Measurements from ENCODE around the gene PCNX4.

PCNX4 gene

DNA sequence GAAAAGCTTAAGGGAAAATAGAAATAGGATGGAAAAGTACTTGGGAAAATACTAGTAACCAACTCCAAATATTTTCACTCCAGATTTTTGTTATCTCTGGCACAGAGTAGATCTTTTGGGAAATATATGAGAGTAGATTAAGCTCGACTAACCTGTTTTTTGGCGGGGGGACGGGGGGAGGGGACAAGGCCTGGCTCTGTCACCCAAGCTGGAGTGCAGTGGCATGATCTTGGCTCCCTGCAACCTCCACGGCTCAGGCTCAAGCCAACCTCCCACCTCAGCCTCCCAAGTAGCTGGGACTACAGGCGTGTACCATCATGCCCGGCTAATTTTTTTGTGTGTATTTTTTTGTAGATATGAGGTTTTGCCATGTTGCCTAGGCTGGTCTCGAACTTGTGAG, 68.7 kb downstream of the PCNX4 start:
- H3K9me3 ChIP-seq (ENCODE audit: low read length) = no peaks in the 10 kb centered on the region
- no peak overlapping the region for H3K9ac ChIP-seq (ENCODE audit: low read length)
- no peak overlapping the region for H3K27ac ChIP-seq (ENCODE audit: low read depth, low read length, poor library complexity, severe bottlenecking)

DNA sequence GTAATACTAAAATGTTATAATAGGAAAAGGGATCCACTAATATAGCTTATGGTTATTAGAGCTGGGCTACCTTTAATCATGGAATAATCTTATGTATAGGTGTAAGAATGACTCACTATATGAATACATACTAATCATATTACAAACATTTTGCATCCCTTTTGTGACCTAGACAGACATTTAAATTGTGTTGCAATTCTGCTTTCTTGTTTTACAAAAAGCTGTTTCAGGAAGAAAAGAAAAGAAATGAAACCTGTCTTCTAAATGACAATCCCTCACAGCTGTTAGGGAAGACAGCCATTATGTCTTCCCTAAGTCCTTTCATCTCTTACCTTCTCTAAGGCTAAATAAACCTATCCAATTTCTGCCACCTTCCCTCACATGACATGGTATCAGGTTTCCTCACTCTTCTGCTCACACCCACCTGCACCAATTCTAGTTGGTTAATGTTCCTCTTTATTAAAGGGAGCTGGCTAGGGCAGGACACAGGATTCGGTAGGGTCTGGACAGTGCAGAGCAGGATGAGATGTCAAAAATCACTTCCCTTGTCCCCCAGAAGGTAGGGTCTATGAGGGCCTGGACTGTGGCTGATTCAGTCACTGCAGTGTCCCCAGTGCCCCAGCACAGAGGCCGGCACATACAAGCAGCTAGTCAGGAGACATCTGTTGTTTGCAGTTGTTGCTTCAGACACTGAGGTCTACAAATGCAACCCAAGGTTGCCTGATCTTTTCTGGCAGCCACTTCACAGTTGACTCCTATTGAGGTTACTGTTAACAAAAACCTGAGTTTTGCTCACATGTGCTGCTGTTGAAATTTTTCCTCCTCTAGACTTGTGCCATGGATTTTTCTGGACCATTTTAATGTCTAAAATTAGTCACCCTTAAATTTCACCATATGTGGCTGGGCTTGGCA, 69.7 kb downstream of the PCNX4 start:
- Histone ChIP-seq H3K27me3 (ENCODE audit: insufficient read depth, low read length) (no peaks in the 10 kb centered on the region), H3K27ac (ENCODE audit: low read depth, low read length, poor library complexity, severe bottlenecking) (peak overlapping the region; percentile 44), H4K20me1 (ENCODE audit: insufficient read depth, low read length) (no peaks in the 10 kb centered on the region), H3K9ac (ENCODE audit: low read length) (no peak overlapping the region), H3K9me3 (ENCODE audit: low read length) (no peaks in the 10 kb centered on the region), H3K4me3 (ENCODE audit: low read depth, low read length, poor library complexity, severe bottlenecking) (no peak overlapping the region), H2AFZ (ENCODE audit: low read length) (no peak overlapping the region), H3K79me2 (ENCODE audit: insufficient read depth, low read length) (peaks cover 13% of the 10 kb centered on the region), H3K36me3 (ENCODE audit: insufficient read depth, low read length) (peaks cover 5% of the 10 kb centered on the region; the same call in 1 of the 2 replicates), H3F3A (ENCODE audit: insufficient read depth, low read length) (no peaks in the 10 kb centered on the region), H3K9me2 (ENCODE audit: low read depth, low read length) (no peaks in the 10 kb centered on the region), H3K4me1 (ENCODE audit: insufficient read depth, low read length, severe bottlenecking) (peaks cover 37% of the 10 kb centered on the region), H3K4me2 (ENCODE audit: low read length) (no peak overlapping the region)
- no peak for TF ChIP-seq EZH2 (IDR thresholded peaks at IDR 0.05; ENCODE audit: borderline replicate concordance, low read length)
- no peak for TF ChIP-seq CTCF (IDR thresholded peaks at IDR 0.05; ENCODE audit: low read length)

More for the DNA sequence above, 68.7 kb downstream of the PCNX4 start:
- no peaks in the 10 kb centered on the region for H3F3A ChIP-seq (ENCODE audit: insufficient read depth, low read length)
- peaks cover 13% of the 10 kb centered on the region for H3K79me2 ChIP-seq (ENCODE audit: insufficient read depth, low read length)
- H3K9me2 ChIP-seq (ENCODE audit: low read depth, low read length) = no peaks in the 10 kb centered on the region
- H2AFZ ChIP-seq (ENCODE audit: low read length) = no peak overlapping the region
- H3K4me1 ChIP-seq (ENCODE audit: insufficient read depth, low read length, severe bottlenecking) = peaks cover 29% of the 10 kb centered on the region
- peaks cover 13% of the 10 kb centered on the region; the same call in 1 of the 2 replicates for H3K36me3 ChIP-seq (ENCODE audit: insufficient read depth, low read length)
- no peak overlapping the region for H3K4me2 ChIP-seq (ENCODE audit: low read length)
- H3K4me3 ChIP-seq (ENCODE audit: low read depth, low read length, poor library complexity, severe bottlenecking) = no peak overlapping the region
- TF ChIP-seq EZH2 (IDR thresholded peaks at IDR 0.05; ENCODE audit: borderline replicate concordance, low read length) (no peak), CTCF (IDR thresholded peaks at IDR 0.05; ENCODE audit: low read length) (no peak)
- no peaks in the 10 kb centered on the region for H3K27me3 ChIP-seq (ENCODE audit: insufficient read depth, low read length)
- H4K20me1 ChIP-seq (ENCODE audit: insufficient read depth, low read length) = no peaks in the 10 kb centered on the region

- Histone ChIP-seq H3K9me3 (ENCODE audit: low read length) (no peaks in the 10 kb centered on the region), H3K27me3 (ENCODE audit: insufficient read depth, low read length) (no peaks in the 10 kb centered on the region), H3K27ac (ENCODE audit: low read depth, low read length, poor library complexity, severe bottlenecking) (peak overlapping the region; percentile 84), H3K4me2 (ENCODE audit: low read length) (peak overlapping the region; percentile 91), H4K20me1 (ENCODE audit: insufficient read depth, low read length) (no peaks in the 10 kb centered on the region), H3F3A (ENCODE audit: insufficient read depth, low read length) (no peaks in the 10 kb centered on the region), H3K9ac (ENCODE audit: low read length) (peak overlapping the region; percentile 91), H3K4me3 (ENCODE audit: low read depth, low read length, poor library complexity, severe bottlenecking) (peak overlapping the region; percentile 92), H3K79me2 (ENCODE audit: insufficient read depth, low read length) (peaks cover 13% of the 10 kb centered on the region), H3K36me3 (ENCODE audit: insufficient read depth, low read length) (peaks cover 5% of the 10 kb centered on the region; the same call in 1 of the 2 replicates), H2AFZ (ENCODE audit: low read length) (no peak overlapping the region; the same call in 1 of the 2 replicates), H3K4me1 (ENCODE audit: insufficient read depth, low read length, severe bottlenecking) (peaks cover 37% of the 10 kb centered on the region), H3K9me2 (ENCODE audit: low read depth, low read length) (no peaks in the 10 kb centered on the region)
- TF ChIP-seq EZH2 (IDR thresholded peaks at IDR 0.05; ENCODE audit: borderline replicate concordance, low read length) = no peak
- TF ChIP-seq CTCF (IDR thresholded peaks at IDR 0.05; ENCODE audit: low read length) = no peak
Measured at GRCh38 chr14:60163693-60164092, 72.0 kb downstream of the PCNX4 start.

Data from OCI-LY1 (cell line).